ENCODE measurements around the gene ADAM12.

ADAM12 gene

DNA sequence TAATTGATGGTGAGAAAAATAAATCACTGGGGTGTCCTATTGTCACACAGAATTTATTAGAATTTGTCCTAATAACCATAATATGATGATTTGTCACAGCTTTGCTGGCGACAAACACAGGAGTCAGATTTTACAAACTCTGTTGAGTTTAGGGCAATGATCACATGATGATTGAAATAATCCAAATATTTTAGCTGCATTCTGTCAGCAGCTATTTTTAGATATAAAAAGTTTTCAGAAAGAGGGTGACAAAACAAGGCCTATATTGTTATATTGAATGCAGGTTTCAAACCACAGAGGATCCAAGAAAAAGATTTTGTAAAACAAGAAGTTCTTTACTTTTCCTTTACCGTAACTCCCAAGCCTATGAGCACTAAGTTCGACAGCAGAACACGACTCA, 178.8 kb downstream of the ADAM12 start:
- H3K4me1 ChIP-seq (ENCODE audit: insufficient read depth, low read length), result no peaks in the 10 kb centered on the region
- peaks cover 4% of the 10 kb centered on the region; the same call in 1 of the 2 replicates for H3K9me3 ChIP-seq (ENCODE audit: control insufficient read depth, insufficient read depth, low read length)
- H3K36me3 ChIP-seq (ENCODE audit: insufficient read depth, low read length), result no peaks in the 10 kb centered on the region
- no peak overlapping the region for H3K9ac ChIP-seq (ENCODE audit: low read depth, low read length)

GRCh38 chr10:126208726-126209302, 179.5 kb downstream of the ADAM12 start:
- H3K9me3 ChIP-seq (ENCODE audit: control insufficient read depth, insufficient read depth, low read length), result peaks cover 4% of the 10 kb centered on the region; the same call in 1 of the 2 replicates
- no peak overlapping the region for H3K9ac ChIP-seq (ENCODE audit: low read depth, low read length)
- no peaks in the 10 kb centered on the region for H3K36me3 ChIP-seq (ENCODE audit: insufficient read depth, low read length)
- H3K4me1 ChIP-seq (ENCODE audit: insufficient read depth, low read length), result no peaks in the 10 kb centered on the region

DNA sequence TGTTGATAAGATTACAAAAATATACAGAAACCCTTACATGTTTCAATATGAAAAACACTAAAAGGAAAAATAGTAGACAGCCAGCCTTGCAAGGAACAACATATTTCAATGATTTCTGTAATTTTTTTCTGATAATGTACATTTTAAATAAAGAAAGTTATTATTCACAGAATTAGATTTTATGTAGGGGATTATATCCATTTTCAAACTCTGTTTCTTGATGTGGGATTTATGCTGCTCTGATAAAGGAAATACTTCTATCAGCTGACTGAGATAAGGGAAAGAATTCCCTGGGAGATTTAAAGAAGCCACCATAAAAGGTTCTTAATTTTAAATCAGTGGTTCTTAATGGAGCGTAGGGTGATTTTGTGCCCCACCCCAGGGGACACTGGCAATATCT, 180.4 kb downstream of the ADAM12 start:
- peaks cover 4% of the 10 kb centered on the region; the same call in 1 of the 2 replicates for H3K9me3 ChIP-seq (ENCODE audit: control insufficient read depth, insufficient read depth, low read length)
- no peaks in the 10 kb centered on the region for H3K36me3 ChIP-seq (ENCODE audit: insufficient read depth, low read length)
- no peaks in the 10 kb centered on the region for H3K4me1 ChIP-seq (ENCODE audit: insufficient read depth, low read length)
- H3K9ac ChIP-seq (ENCODE audit: low read depth, low read length), result no peak overlapping the region

GRCh38 chr10:126207313-126207771, 180.9 kb downstream of the ADAM12 start:
- Histone ChIP-seq H3K4me1 (ENCODE audit: insufficient read depth, low read length) (no peaks in the 10 kb centered on the region), H3K9ac (ENCODE audit: low read depth, low read length) (no peak overlapping the region), H3K9me3 (ENCODE audit: control insufficient read depth, insufficient read depth, low read length) (peaks cover 4% of the 10 kb centered on the region; the same call in 1 of the 2 replicates), H3K36me3 (ENCODE audit: insufficient read depth, low read length) (no peaks in the 10 kb centered on the region)

- no peaks in the 10 kb centered on the region for H3K36me3 ChIP-seq (ENCODE audit: insufficient read depth, low read length)
- no peaks in the 10 kb centered on the region for H3K4me1 ChIP-seq (ENCODE audit: insufficient read depth, low read length)
- peaks cover 4% of the 10 kb centered on the region; the same call in 1 of the 2 replicates for H3K9me3 ChIP-seq (ENCODE audit: control insufficient read depth, insufficient read depth, low read length)
- no peak overlapping the region for H3K9ac ChIP-seq (ENCODE audit: low read depth, low read length)
Measured at GRCh38 chr10:126205486-126206205, 182.6 kb downstream of the ADAM12 start.

- H3K9me3 ChIP-seq (ENCODE audit: control insufficient read depth, insufficient read depth, low read length), result peaks cover 4% of the 10 kb centered on the region; the same call in 1 of the 2 replicates
- H3K4me1 ChIP-seq (ENCODE audit: insufficient read depth, low read length), result no peaks in the 10 kb centered on the region
- no peaks in the 10 kb centered on the region for H3K36me3 ChIP-seq (ENCODE audit: insufficient read depth, low read length)
- H3K9ac ChIP-seq (ENCODE audit: low read depth, low read length), result no peak overlapping the region
Measured at GRCh38 chr10:126204320-126204719, 184.0 kb downstream of the ADAM12 start.

GRCh38 chr10:126203746-126204145, 184.5 kb downstream of the ADAM12 start:
- no peaks in the 10 kb centered on the region for H3K4me1 ChIP-seq (ENCODE audit: insufficient read depth, low read length)
- H3K36me3 ChIP-seq (ENCODE audit: insufficient read depth, low read length), result no peaks in the 10 kb centered on the region
- H3K9me3 ChIP-seq (ENCODE audit: control insufficient read depth, insufficient read depth, low read length), result peaks cover 4% of the 10 kb centered on the region; the same call in 1 of the 2 replicates
- no peak overlapping the region for H3K9ac ChIP-seq (ENCODE audit: low read depth, low read length)

- Histone ChIP-seq H3K9me3 (ENCODE audit: control insufficient read depth, insufficient read depth, low read length) (peaks cover 4% of the 10 kb centered on the region; the same call in 1 of the 2 replicates), H3K4me1 (ENCODE audit: insufficient read depth, low read length) (no peaks in the 10 kb centered on the region), H3K9ac (ENCODE audit: low read depth, low read length) (no peak overlapping the region), H3K36me3 (ENCODE audit: insufficient read depth, low read length) (no peaks in the 10 kb centered on the region)
Measured at GRCh38 chr10:126201603-126202002, 186.7 kb downstream of the ADAM12 start.

DNA sequence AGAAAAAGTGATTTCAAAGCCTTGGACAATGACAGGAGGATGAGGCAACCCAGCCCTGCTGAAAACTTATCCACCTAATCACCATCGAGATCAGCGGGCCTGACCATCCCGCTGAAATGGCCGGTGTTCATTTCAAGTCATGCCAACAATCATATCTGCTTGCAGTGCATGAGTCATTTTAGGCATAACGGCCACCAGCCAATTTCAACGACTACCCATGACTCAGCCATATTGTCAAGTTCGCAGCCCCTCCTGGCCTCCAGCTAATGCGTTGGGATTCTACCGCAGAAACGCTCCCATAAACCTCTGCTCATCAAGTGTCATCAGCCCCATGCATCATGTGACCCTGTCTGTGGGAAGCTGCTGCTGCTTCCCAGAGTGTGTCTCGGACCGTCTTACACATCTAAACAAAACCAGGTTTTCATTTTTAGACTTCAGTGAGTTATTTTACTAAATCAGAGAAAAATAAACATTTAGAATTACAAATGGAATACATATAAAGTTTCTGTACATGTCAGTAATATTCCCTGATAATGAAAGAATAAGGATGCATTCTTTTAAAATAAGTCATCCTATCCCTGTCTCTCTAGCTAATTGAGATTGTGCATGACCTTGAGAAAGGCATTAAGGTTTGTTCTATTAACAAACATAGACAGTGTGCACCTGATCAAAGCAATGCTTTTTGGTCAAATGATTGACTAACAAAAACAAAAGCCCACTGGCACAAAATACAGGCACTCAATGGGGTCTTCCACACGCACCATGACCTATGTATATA, 188.9 kb downstream of the ADAM12 start:
- H3K36me3 ChIP-seq (ENCODE audit: insufficient read depth, low read length), result no peaks in the 10 kb centered on the region
- no peaks in the 10 kb centered on the region for H3K9me3 ChIP-seq (ENCODE audit: control insufficient read depth, insufficient read depth, low read length)
- H3K4me1 ChIP-seq (ENCODE audit: insufficient read depth, low read length), result no peaks in the 10 kb centered on the region
- no peak overlapping the region for H3K9ac ChIP-seq (ENCODE audit: low read depth, low read length)

GRCh38 chr10:126198681-126199080, 189.6 kb downstream of the ADAM12 start:
- Histone ChIP-seq H3K9me3 (ENCODE audit: control insufficient read depth, insufficient read depth, low read length) (no peaks in the 10 kb centered on the region), H3K36me3 (ENCODE audit: insufficient read depth, low read length) (no peaks in the 10 kb centered on the region), H3K9ac (ENCODE audit: low read depth, low read length) (no peak overlapping the region), H3K4me1 (ENCODE audit: insufficient read depth, low read length) (no peaks in the 10 kb centered on the region)

- Histone ChIP-seq H3K9ac (ENCODE audit: low read depth, low read length) (no peak overlapping the region), H3K9me3 (ENCODE audit: control insufficient read depth, insufficient read depth, low read length) (no peaks in the 10 kb centered on the region), H3K36me3 (ENCODE audit: insufficient read depth, low read length) (no peaks in the 10 kb centered on the region), H3K4me1 (ENCODE audit: insufficient read depth, low read length) (no peaks in the 10 kb centered on the region)
Measured at GRCh38 chr10:126197036-126197543, 191.2 kb downstream of the ADAM12 start.

- Histone ChIP-seq H3K9me3 (ENCODE audit: control insufficient read depth, insufficient read depth, low read length) (no peaks in the 10 kb centered on the region), H3K4me1 (ENCODE audit: insufficient read depth, low read length) (no peaks in the 10 kb centered on the region)
Measured at GRCh38 chr10:126196281-126196680, 192.0 kb downstream of the ADAM12 start.

DNA sequence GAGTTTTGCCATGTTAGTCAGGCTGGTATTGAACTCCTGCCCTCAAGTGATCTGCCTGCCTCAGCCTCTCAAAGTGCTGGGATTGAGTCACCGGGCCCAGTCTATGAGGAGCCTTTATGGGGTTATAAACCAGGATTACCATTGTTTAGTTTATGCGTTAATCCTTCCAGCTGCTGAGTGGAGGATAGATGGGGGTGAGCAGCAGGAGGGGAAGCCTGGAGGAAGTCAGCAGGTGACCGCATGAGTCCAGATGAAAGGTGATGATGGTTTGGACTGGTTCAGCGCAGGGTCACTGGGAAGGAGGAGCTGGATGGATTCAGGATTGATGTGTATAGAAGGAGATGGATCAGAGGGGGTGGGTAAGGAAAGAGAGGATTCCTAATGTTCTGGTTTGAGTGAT, 197.1 kb downstream of the ADAM12 start:
- Histone ChIP-seq H3K9ac (ENCODE audit: low read depth, low read length) (no peak overlapping the region), H3K36me3 (ENCODE audit: insufficient read depth, low read length) (no peaks in the 10 kb centered on the region), H3K9me3 (ENCODE audit: control insufficient read depth, insufficient read depth, low read length) (no peaks in the 10 kb centered on the region), H3K4me1 (ENCODE audit: insufficient read depth, low read length) (no peaks in the 10 kb centered on the region)

More at GRCh38 chr10:126196281-126196680, 192.0 kb downstream of the ADAM12 start:
- H3K36me3 ChIP-seq (ENCODE audit: insufficient read depth, low read length), result no peaks in the 10 kb centered on the region
- H3K9ac ChIP-seq (ENCODE audit: low read depth, low read length), result no peak overlapping the region

GRCh38 chr10:126188679-126189200, 199.5 kb downstream of the ADAM12 start:
- no peaks in the 10 kb centered on the region for H3K4me1 ChIP-seq (ENCODE audit: insufficient read depth, low read length)
- no peaks in the 10 kb centered on the region for H3K9me3 ChIP-seq (ENCODE audit: control insufficient read depth, insufficient read depth, low read length)
- no peak overlapping the region for H3K9ac ChIP-seq (ENCODE audit: low read depth, low read length)
- H3K36me3 ChIP-seq (ENCODE audit: insufficient read depth, low read length), result no peaks in the 10 kb centered on the region

Measured in ES-I3 (cell line).